HG03064 (cell line): ENCODE data around the gene ADGRG2.
"Not testable (repeated sequence)": the region's sequence is repeated elsewhere in the genome, so short reads cannot be mapped to it uniquely, and the experiment has no call there.

ENCODE experiments used
- ATAC-seq: cut with Tn5 transposase; IDR thresholded peaks from one replicate; pipeline ENCODE4 v1.9.1; 2021; ENCODE audit warnings: low read depth; ENCODE audit not compliant: unreplicated experiment

The ADGRG2 gene

GRCh38 chrX:19089555-19090040 lies 32.7 kb downstream of the ADGRG2 start:
- ATAC-seq, result no peak

- ATAC-seq, result no peak
Observed at GRCh38 chrX:19086102-19086772, 36.0 kb downstream of the ADGRG2 start.

GRCh38 chrX:19085666-19086065 lies 36.6 kb downstream of the ADGRG2 start:
- no peak for ATAC-seq

- no peak for ATAC-seq
Observed at GRCh38 chrX:19075754-19076153, 46.5 kb downstream of the ADGRG2 start.

GRCh38 chrX:19072372-19072771 lies 49.9 kb downstream of the ADGRG2 start:
- ATAC-seq, result no peak

- no peak for ATAC-seq
Observed at GRCh38 chrX:19070555-19070994, 51.7 kb downstream of the ADGRG2 start.

GRCh38 chrX:19066987-19067386 lies 55.3 kb downstream of the ADGRG2 start:
- not testable (repeated sequence) for ATAC-seq

- ATAC-seq, result no peak
Observed at GRCh38 chrX:19065535-19065934, 56.7 kb downstream of the ADGRG2 start.

- no peak for ATAC-seq
Observed at GRCh38 chrX:19064175-19064574, 58.1 kb downstream of the ADGRG2 start.

GRCh38 chrX:19063030-19063429 lies 59.2 kb downstream of the ADGRG2 start:
- no peak for ATAC-seq

- no peak for ATAC-seq
Observed at GRCh38 chrX:19059067-19059466, 63.2 kb downstream of the ADGRG2 start.

GRCh38 chrX:19057856-19058255 lies 64.4 kb downstream of the ADGRG2 start:
- ATAC-seq, result no peak

GRCh38 chrX:19049110-19049509 lies 73.2 kb downstream of the ADGRG2 start:
- ATAC-seq, result no peak

- ATAC-seq, result no peak
Observed at GRCh38 chrX:19046343-19047215, 75.7 kb downstream of the ADGRG2 start.

- no peak for ATAC-seq
Observed at GRCh38 chrX:19040373-19040772, 81.9 kb downstream of the ADGRG2 start.

GRCh38 chrX:19034025-19034424 lies 88.2 kb downstream of the ADGRG2 start:
- ATAC-seq, result no peak

GRCh38 chrX:19030805-19031204 lies 91.5 kb downstream of the ADGRG2 start:
- ATAC-seq, result no peak

- ATAC-seq, result no peak
Observed at GRCh38 chrX:19028560-19028959, 93.7 kb downstream of the ADGRG2 start.

- no peak for ATAC-seq
Observed at GRCh38 chrX:19024366-19024765, 97.9 kb downstream of the ADGRG2 start.

GRCh38 chrX:19019996-19020395 lies 102.3 kb downstream of the ADGRG2 start:
- no peak for ATAC-seq

- ATAC-seq, result no peak
Observed at GRCh38 chrX:19017271-19017670, 105.0 kb downstream of the ADGRG2 start.

- not testable (repeated sequence) for ATAC-seq
Observed at GRCh38 chrX:19016614-19017013, 105.7 kb downstream of the ADGRG2 start.
